Brain microvascular endothelial cell (primary cell): ENCODE results near the gene PUS3.

Source experiments
- DNase-seq: peaks from one replicate; pipeline ENCODE4 v3.0.0-alpha.2; 2020
- H3K27ac ChIP-seq: fragments of 250-450 bp; sonication (Bioruptor Pico); 2 replicates; pipeline ENCODE4 v1.5.1; 2020; ENCODE audit warnings: mild to moderate bottlenecking, moderate library complexity
- H3K27me3 ChIP-seq: fragments of 250-450 bp; sonication (Bioruptor Pico); replicated peaks from 2 replicates; pipeline ENCODE4 v1.5.1; 2020; ENCODE audit warnings: mild to moderate bottlenecking
- H3K36me3 ChIP-seq: fragments of 250-450 bp; sonication (Bioruptor Pico); replicated peaks from 2 replicates; pipeline ENCODE4 v1.5.1; 2020; ENCODE audit warnings: mild to moderate bottlenecking
- H3K4me3 ChIP-seq: 2 replicates; pipeline ENCODE4 v1.5.1; 2011; ENCODE audit warnings: low read depth, mild to moderate bottlenecking, control low read depth, low read length, moderate library complexity
- CTCF ChIP-seq: IDR thresholded peaks from 2 replicates; pipeline ENCODE4 v1.5.1; 2011; ENCODE audit warnings: low read depth, mild to moderate bottlenecking, moderate library complexity, low read length, control low read depth, inconsistent platforms; ENCODE audit errors: missing control alignments
- in situ Hi-C: cut with HindIII; loops from 2 replicates; pipeline ENCODE4 v1.10.0; 2017; ENCODE audit warnings: low sequenced_read_pairs, low pct_ligation_motif_present

The PUS3 gene

GRCh38 chr11:125925247-125925740 lies 22.3 kb upstream of the PUS3 start:
- TF ChIP-seq CTCF: no peak
- Histone ChIP-seq H3K27me3 (peaks cover 2% of the 10 kb centered on the region), H3K36me3 (no peaks in the 10 kb centered on the region), H3K27ac (no peak overlapping the region), H3K4me3 (no peak overlapping the region)
- in situ Hi-C loops: loop anchor here (25.0 kb wide), 1 partner anchor 262 kb away; no protein-coding TSS in a partner anchor
- no peak for DNase-seq

GRCh38 chr11:125924384-125925007 lies 21.5 kb upstream of the PUS3 start:
- Histone ChIP-seq H3K27me3 (peaks cover 2% of the 10 kb centered on the region), H3K36me3 (no peaks in the 10 kb centered on the region), H3K27ac (no peak overlapping the region), H3K4me3 (no peak overlapping the region)
- in situ Hi-C loops: loop anchor here (25.0 kb wide), 1 partner anchor 263 kb away; no protein-coding TSS in a partner anchor
- no peak for TF ChIP-seq CTCF
- DNase-seq: no peak

GRCh38 chr11:125923633-125924032 lies 20.6 kb upstream of the PUS3 start:
- DNase-seq: no peak
- Histone ChIP-seq H3K4me3 (no peak overlapping the region), H3K27me3 (peaks cover 2% of the 10 kb centered on the region), H3K36me3 (no peaks in the 10 kb centered on the region), H3K27ac (no peak overlapping the region)
- no peak for TF ChIP-seq CTCF
- in situ Hi-C loops: no loop called here

DNA sequence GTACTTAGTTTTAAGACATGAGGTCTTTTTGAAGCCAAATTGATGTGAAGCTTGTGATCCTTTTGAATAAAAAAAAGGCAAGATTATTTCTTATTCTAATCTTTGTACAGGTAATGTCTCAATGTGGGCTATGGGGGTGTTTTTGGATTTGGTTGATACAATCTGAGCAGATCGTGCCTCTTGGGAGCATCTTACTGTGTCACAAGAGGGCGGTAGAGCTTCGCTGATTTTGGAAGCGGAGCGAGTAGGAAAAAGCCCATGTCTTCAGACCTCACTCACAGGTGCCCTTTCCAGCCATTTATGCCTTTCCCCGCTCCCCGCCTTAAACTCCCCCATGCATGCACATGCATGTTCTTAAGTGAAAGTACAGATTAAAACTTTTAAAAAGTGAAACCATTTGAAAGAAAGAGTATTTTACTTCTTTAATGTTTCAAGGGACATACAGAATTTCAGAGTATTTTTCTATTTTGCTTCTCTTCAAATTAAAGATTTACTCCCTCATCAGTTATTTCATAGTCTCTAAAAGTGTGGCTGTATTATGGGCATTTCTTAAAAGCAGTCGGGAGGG lies 20.1 kb upstream of the PUS3 start:
- Histone ChIP-seq H3K27ac (no peak overlapping the region), H3K27me3 (peaks cover 2% of the 10 kb centered on the region), H3K4me3 (no peak overlapping the region), H3K36me3 (no peaks in the 10 kb centered on the region)
- peak; percentile 62 for DNase-seq
- peak; percentile 91 for TF ChIP-seq CTCF
- in situ Hi-C loops: no loop called here

- no peaks in the 10 kb centered on the region for H3K27me3 ChIP-seq
- no peak overlapping the region for H3K4me3 ChIP-seq
- no peak for DNase-seq
- in situ Hi-C loops: no loop called here
- no peaks in the 10 kb centered on the region for H3K36me3 ChIP-seq
- no peak for TF ChIP-seq CTCF
- no peak overlapping the region for H3K27ac ChIP-seq
Observed at GRCh38 chr11:125922156-125922555, 19.1 kb upstream of the PUS3 start.
